Tibial nerve (tissue), 4 donors: ENCODE measurements around the gene CT45A8.

ENCODE experiments used
- EP300 ChIP-seq, 2 donors: sonication (generic); formaldehyde crosslinking; IDR thresholded peaks; one replicate each; pipeline ENCODE4 v1.6.1; 2017; ENCODE audit warnings: antibody characterized with exemption in 2 of 2, mild to moderate bottlenecking in 1 of 2
- POLR2A ChIP-seq, 2 donors: fragments of 450-650 bp; IDR thresholded peaks; one replicate each; pipeline ENCODE4 v1.6.1; 2017; ENCODE audit warnings: antibody characterized with exemption in 2 of 2, mild to moderate bottlenecking in 2 of 2, moderate library complexity in 2 of 2
- TF ChIP-seq, protein P1 (sequence below), 5 experiments: fragments of 200-600 bp in 3 of 5; fragments of 450-650 bp in 2 of 5; sonication (generic) in 3 of 5; IDR thresholded peaks; one replicate each; pipeline ENCODE4 v1.5.1; 2016 to 2019; ENCODE audit warnings: antibody characterized with exemption in 5 of 5, mild to moderate bottlenecking in 3 of 5, moderate library complexity in 2 of 5

DNA sequence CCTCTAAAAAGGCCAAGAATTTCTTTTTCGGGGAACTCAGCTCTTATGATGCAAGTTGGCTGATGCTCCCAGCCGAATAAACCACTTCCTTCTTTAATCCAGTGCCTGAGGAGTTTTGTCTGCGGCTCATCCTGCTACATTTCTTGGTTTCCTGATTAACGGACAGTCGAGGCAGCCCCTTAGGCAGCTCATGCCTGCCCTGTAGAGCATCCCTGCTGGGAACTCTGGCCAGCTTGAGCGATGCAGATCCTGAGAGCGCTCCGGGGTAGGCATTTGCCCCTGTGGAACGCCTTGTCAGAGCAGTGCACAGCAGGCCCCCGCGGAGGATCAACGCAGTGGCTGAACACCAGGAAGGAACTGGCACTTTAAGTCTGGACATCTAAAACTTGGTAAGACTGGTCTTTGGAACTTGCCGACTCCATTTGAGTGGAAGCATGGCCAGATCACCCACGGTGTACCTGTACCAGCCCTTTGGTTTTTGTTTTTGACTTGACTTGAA, 35.8 kb upstream of the CT45A8 start:
- TF ChIP-seq, protein P1, sequence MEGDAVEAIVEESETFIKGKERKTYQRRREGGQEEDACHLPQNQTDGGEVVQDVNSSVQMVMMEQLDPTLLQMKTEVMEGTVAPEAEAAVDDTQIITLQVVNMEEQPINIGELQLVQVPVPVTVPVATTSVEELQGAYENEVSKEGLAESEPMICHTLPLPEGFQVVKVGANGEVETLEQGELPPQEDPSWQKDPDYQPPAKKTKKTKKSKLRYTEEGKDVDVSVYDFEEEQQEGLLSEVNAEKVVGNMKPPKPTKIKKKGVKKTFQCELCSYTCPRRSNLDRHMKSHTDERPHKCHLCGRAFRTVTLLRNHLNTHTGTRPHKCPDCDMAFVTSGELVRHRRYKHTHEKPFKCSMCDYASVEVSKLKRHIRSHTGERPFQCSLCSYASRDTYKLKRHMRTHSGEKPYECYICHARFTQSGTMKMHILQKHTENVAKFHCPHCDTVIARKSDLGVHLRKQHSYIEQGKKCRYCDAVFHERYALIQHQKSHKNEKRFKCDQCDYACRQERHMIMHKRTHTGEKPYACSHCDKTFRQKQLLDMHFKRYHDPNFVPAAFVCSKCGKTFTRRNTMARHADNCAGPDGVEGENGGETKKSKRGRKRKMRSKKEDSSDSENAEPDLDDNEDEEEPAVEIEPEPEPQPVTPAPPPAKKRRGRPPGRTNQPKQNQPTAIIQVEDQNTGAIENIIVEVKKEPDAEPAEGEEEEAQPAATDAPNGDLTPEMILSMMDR (IDR thresholded peaks at IDR 0.05) = no peak
- TF ChIP-seq EP300 (IDR thresholded peaks at IDR 0.05) = no peak
- TF ChIP-seq POLR2A (IDR thresholded peaks at IDR 0.05) = no peak
